ENCODE results near the gene MAB21L4. TPM values are rescaled to one million over a fixed set of nuclear protein-coding genes. Genes with fewer than 3 reads are reported as not detected.

The MAB21L4 gene
- polyA plus RNA-seq, 1 donor, result 4.8 TPM

GRCh38 chr2:240878341-240878936 lies 17.5 kb downstream of the MAB21L4 start:
- no peak for DNase-seq

DNA sequence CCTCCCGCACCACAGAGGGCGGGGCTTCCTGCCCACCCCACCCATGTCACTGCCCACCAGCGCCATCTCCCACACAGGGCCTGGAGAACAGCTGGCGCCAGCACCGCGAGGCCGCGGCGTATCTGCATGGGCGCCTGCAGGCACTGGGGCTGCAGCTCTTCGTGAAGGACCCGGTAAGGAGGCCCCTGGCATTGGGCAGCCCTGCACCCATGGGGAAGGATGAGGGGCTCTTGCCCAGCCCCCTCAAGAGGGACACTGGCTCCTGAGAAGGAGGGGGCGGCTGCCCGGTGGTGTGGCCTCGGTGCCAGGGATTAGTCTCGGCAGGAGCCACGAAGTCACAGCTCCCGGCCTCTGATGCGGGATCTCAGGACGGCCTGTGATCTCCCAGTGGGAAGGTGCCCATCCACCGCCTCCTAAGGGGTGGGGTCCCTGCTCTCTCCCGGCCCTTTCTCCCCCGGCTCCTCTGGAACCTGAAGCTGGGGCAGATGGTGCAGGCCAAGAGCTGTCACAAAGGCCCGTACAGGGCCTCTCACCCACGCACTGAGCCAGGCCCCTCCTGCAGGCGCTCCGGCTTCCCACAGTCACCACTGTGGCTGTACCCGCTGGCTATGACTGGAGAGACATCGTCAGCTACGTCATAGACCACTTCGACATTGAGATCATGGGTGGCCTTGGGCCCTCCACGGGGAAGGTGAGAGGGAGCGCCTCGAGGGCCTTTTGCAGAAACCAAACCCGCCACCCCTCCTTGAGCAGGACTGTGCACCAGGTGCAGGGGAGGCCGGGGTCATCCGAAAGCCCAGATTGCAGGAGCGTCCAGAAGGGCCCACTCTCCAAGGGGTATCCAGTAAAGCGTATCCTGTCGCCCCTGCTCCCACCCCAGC lies 18.3 kb downstream of the MAB21L4 start:
- no peak for DNase-seq

GRCh38 chr2:240876475-240877251 lies 19.3 kb downstream of the MAB21L4 start:
- no peak for DNase-seq

DNA sequence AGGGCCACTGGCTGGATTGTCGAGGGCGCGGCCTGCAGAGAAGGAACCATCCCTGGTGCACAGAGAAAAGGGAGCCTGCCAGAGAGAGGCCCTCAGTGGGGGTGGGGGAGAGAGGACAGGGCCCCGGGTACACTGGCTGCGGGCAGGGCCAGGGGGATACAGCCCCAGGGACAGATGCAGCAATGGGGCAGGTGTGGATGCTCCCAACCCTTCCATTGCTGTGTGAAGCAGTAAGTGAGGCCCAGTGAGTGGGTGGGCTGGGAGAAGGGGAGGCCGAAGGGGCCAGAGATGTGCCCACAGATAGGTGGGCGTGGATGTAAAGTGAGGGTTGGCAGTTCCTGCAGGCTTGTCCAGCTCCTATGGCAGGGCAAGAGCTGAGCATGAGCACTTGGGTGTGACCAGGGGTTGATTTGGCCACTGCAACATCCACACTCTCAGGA lies 19.9 kb downstream of the MAB21L4 start:
- no peak for DNase-seq

- DNase-seq, result no peak
Measured at GRCh38 chr2:240875228-240876034, 20.5 kb downstream of the MAB21L4 start.

GRCh38 chr2:240874715-240875227 lies 21.2 kb downstream of the MAB21L4 start:
- DNase-seq, result no peak

DNA sequence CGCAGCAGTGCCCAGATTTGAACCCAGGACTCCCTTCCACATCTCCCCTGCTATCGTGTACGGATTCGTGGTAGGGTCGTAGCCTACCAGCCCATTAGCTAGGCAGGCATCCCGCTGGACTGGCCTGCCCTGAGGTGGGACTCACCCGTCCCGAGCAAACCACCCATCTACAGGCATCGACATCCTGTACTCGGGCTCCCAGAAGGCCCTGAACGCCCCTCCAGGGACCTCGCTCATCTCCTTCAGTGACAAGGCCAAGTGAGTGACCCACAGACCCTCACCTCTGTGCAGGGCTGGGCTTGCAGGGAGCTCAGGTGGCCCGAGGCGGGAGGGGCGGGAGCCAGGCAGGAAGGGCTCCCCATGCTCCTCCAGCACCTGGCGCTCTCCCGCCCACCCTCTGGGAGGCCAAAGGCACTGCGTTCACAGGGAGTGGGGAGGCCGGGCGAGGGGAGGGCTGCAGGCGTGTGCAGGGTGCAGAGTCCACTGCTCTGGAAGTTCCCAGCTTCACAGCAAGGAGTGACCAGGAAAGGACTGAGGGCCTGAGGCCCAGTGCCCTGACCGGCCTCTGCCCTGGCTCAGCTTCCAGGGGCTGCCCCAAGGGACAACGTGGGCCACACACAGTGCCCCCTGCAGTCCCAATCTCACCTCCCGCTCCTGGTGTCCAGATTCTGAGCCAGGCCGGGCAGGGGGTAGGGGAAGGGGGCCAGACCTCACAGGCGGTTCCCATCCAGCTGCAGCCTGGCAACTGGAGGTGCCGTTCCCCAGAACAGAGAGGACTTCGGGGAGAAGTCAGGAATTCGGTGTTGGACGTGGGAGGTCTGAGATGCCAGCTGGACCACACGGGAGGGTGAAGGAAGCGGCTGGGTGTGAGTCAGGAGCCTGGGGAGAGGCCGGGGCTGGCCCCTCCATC lies 21.9 kb downstream of the MAB21L4 start:
- no peak for DNase-seq

DNA sequence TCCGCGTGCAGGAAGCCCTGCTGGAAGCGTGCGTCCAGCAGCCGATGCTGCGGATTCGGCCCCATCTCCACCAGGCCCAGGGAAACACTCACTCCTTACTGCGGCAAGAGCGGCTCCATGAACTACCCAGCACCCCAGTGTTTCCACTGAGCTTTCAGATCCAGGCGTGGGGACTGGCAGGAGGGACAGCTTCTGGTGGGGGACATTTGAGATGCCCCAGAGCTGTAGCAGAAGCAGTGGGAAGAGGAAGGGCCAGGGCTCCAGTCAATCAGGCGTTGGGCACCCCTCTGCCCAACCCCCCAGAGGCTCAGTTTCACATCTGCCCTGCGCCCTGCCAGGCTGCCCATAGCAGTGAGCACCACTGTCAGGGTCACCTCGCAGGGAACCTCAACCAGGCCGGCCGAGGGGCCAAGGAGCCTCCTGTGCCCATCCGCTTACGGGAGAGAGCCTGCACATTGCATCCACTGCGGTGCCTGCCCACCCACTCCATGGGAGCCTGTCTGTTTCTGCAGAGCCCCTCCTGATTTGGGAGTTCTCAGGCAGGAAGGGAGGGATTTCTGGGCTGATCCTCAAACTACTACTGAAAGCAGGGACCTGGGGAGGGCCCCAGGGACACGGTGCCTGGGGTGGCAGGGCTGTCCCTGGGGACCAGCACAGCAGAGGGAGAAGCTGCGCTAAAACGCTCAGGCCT lies 22.7 kb downstream of the MAB21L4 start:
- no peak for DNase-seq

- no peak for DNase-seq
Measured at GRCh38 chr2:240872317-240873097, 23.4 kb downstream of the MAB21L4 start.

- no peak for DNase-seq
Measured at GRCh38 chr2:240871071-240871958, 24.6 kb downstream of the MAB21L4 start.

- no peak for DNase-seq
Measured at GRCh38 chr2:240869956-240870875, 25.7 kb downstream of the MAB21L4 start.

DNA sequence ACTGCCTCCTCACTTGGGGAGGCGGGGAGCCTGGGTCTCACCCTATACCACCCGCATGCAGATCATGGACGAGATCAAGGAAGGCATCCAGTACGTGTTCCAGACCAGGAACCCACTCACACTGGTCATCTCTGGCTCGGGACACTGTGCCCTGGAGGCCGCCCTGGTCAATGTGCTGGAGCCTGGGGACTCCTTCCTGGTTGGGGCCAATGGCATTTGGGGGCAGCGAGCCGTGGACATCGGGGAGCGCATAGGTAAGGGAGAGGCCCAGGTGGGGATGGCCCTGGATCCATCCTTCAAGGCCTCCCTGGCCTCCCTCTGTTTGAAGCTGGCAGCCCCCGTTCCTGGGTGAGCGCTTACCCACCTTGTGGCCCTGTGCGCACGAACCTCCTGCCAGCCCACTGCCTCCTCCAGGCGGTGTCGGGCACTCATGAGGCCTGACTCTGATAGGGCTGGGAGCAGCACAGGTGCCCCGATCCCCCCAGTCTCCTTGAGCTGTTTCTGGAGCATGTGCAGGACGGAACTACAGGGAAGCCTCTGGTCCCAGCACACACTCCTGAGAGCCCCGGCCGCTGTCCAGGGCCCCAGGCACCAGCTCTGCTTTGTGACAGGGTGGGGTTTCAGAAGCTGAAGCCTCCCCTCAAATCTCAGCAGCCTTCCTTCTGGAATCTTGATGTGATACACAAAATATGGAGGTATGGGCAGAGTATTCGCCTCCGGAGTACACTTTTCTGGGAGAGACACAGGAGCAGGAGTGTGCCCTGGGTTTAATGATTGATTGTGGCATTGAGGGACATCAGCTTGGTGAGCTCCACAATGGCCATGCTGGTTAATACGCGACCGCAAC lies 26.6 kb downstream of the MAB21L4 start:
- DNase-seq, result no peak

DNA sequence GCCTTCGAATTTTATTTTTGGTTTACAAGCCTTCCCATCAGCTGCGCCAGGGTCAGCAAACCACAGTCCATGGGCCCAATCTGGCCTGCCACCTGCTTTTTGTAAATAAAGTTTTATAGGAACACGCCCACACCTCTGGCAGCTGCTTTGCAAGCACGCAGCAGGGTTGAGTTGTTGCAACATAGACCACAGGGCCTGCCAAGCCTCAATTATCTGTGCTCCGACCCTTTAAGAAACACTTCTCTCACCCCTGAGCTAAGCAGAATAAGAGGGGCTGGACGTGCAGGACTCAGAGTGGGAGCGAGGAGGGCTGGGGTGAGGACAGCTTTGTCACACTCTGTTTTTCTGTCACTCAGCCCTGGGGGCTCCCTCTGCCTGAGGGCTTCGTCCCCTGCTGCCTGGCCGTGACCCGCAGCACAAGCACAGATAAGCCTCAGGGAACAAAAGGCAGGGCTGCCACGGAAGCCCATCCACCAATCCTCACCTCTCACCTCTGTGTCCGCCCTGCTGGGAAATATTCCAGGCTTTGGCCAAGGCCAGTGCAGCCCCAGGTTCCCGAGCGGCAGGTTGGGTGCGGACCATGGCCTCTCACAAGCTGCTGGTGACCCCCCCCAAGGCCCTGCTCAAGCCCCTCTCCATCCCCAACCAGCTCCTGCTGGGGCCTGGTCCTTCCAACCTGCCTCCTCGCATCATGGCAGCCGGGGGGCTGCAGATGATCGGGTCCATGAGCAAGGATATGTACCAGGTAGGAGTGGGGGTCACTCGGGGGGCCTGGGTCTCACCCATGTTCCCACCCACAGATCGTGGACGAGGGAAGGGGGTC lies 27.5 kb downstream of the MAB21L4 start, which contains the start of gene AGXT:
AGXT (plus strand) TSS at position 539 of the 823 bp plus-strand sequence; CDS start at position 581, 42 bp downstream.
- DNase-seq, result no peak

DNA sequence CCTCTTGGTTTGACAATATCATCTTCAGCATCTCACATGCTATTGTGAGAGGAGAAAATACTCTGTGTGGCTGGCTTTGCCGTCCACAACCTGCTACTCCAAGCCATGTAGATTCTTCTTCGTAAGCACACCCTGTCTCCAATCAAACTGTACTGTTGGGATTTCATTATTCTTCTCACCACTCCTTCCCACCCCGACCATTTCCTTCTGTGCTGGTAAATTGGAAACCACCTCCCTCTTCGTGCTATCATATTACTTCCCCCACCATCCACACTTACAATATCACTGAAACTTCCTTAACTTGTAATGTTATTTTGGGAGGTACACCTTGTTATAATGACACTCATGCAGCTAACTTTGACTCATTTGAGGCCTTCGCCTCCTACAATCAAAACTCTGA lies 30.6 kb downstream of the MAB21L4 start:
- DNase-seq, result no peak

- DNase-seq, result no peak
Measured at GRCh38 chr2:240864475-240864874, 31.5 kb downstream of the MAB21L4 start.
